Activated T-helper 17 cell treated with anti-CD3 and anti-CD28 coated beads, Interleukin-2, amount 50 U/mL, for 72 hours (primary cell): ENCODE results near the gene PFDN5. TPM values are rescaled to one million over a fixed set of nuclear protein-coding genes. Genes with fewer than 3 reads are reported as not detected.
"Not testable (repeated sequence)": the region's sequence is repeated elsewhere in the genome, so short reads cannot be mapped to it uniquely, and the experiment has no call there.

ENCODE experiments used
- ATAC-seq: fragments of 150-1000 bp; cut with Tn5 transposase; replicated peaks from 2 replicates; pipeline ENCODE4 v1.10.0; 2021; ENCODE audit warnings: mild to moderate bottlenecking, moderate library complexity
- H3K27ac Mint-ChIP-seq: one replicate; pipeline ENCODE4 v1.8.0; 2022; ENCODE audit warnings: mixed read lengths
- H3K27me3 Mint-ChIP-seq: one replicate; pipeline ENCODE4 v1.8.0; 2022; ENCODE audit warnings: mixed read lengths
- H3K36me3 Mint-ChIP-seq: one replicate; pipeline ENCODE4 v1.8.0; 2022; ENCODE audit warnings: low read depth, mild to moderate bottlenecking, mixed read lengths
- H3K4me1 Mint-ChIP-seq: one replicate; pipeline ENCODE4 v1.8.0; 2022; ENCODE audit warnings: mixed read lengths
- H3K4me3 Mint-ChIP-seq: one replicate; pipeline ENCODE4 v1.8.0; 2022; ENCODE audit warnings: mild to moderate bottlenecking, mixed read lengths
- H3K9me3 Mint-ChIP-seq: one replicate; pipeline ENCODE4 v1.8.0; 2022; ENCODE audit warnings: mixed read lengths
- total RNA-seq, 2 donors: library from RNA; stranded (reverse); gene quantifications; one replicate each; pipeline ENCODE4 v1.2.3, GENCODE V29; 2022

Gene PFDN5
- total RNA-seq, 2 donors from 2014 or later, result 250 to 347 TPM

GRCh38 chr12:53328043-53328435 lies 32.7 kb downstream of the PFDN5 start:
- H3K9me3 Mint-ChIP-seq, result no peaks in the 10 kb centered on the region
- H3K36me3 Mint-ChIP-seq, result no peaks in the 10 kb centered on the region
- H3K27ac Mint-ChIP-seq, result no peak overlapping the region
- no peak for ATAC-seq
- H3K4me3 Mint-ChIP-seq, result no peak overlapping the region
- H3K27me3 Mint-ChIP-seq, result peaks cover 18% of the 10 kb centered on the region
- peaks cover 21% of the 10 kb centered on the region for H3K4me1 Mint-ChIP-seq

GRCh38 chr12:53330671-53331070 lies 35.3 kb downstream of the PFDN5 start:
- no peak for ATAC-seq
- Mint-ChIP-seq H3K4me1 (peaks cover 10% of the 10 kb centered on the region), H3K4me3 (no peak overlapping the region), H3K27me3 (peaks cover 30% of the 10 kb centered on the region), H3K27ac (peak overlapping the region; percentile 22), H3K9me3 (no peaks in the 10 kb centered on the region), H3K36me3 (no peaks in the 10 kb centered on the region)

GRCh38 chr12:53332339-53332738 lies 37.0 kb downstream of the PFDN5 start:
- not testable (repeated sequence) for H3K4me1 Mint-ChIP-seq, H3K36me3 Mint-ChIP-seq, H3K4me3 Mint-ChIP-seq, H3K9me3 Mint-ChIP-seq, ATAC-seq, H3K27ac Mint-ChIP-seq
- peaks cover 40% of the 10 kb centered on the region for H3K27me3 Mint-ChIP-seq

GRCh38 chr12:53332744-53333143 lies 37.4 kb downstream of the PFDN5 start:
- no peak overlapping the region for H3K4me3 Mint-ChIP-seq
- no peak for ATAC-seq
- no peaks in the 10 kb centered on the region for H3K9me3 Mint-ChIP-seq
- H3K27ac Mint-ChIP-seq, result no peak overlapping the region
- peaks cover 40% of the 10 kb centered on the region for H3K27me3 Mint-ChIP-seq
- H3K36me3 Mint-ChIP-seq, result no peaks in the 10 kb centered on the region
- H3K4me1 Mint-ChIP-seq, result peaks cover 8% of the 10 kb centered on the region

- peaks cover 44% of the 10 kb centered on the region for H3K27me3 Mint-ChIP-seq
- no peaks in the 10 kb centered on the region for H3K36me3 Mint-ChIP-seq
- no peak overlapping the region for H3K4me3 Mint-ChIP-seq
- H3K4me1 Mint-ChIP-seq, result peaks cover 13% of the 10 kb centered on the region
- H3K27ac Mint-ChIP-seq, result no peak overlapping the region
- H3K9me3 Mint-ChIP-seq, result no peaks in the 10 kb centered on the region
- no peak for ATAC-seq
Observed at GRCh38 chr12:53333289-53333688, 37.9 kb downstream of the PFDN5 start.

- no peak for ATAC-seq
- Mint-ChIP-seq H3K9me3 (no peaks in the 10 kb centered on the region), H3K27me3 (peaks cover 46% of the 10 kb centered on the region), H3K4me1 (peaks cover 13% of the 10 kb centered on the region), H3K27ac (no peak overlapping the region), H3K36me3 (no peaks in the 10 kb centered on the region), H3K4me3 (no peak overlapping the region)
Observed at GRCh38 chr12:53333845-53334244, 38.5 kb downstream of the PFDN5 start.

GRCh38 chr12:53334822-53335221 lies 39.5 kb downstream of the PFDN5 start:
- H3K36me3 Mint-ChIP-seq, result no peaks in the 10 kb centered on the region
- no peak for ATAC-seq
- H3K27ac Mint-ChIP-seq, result no peak overlapping the region
- H3K27me3 Mint-ChIP-seq, result peaks cover 43% of the 10 kb centered on the region
- H3K4me1 Mint-ChIP-seq, result peaks cover 13% of the 10 kb centered on the region
- no peaks in the 10 kb centered on the region for H3K9me3 Mint-ChIP-seq
- no peak overlapping the region for H3K4me3 Mint-ChIP-seq

GRCh38 chr12:53336181-53336681 lies 40.9 kb downstream of the PFDN5 start, which contains the start of gene SP7:
TSS of gene SP7 (minus strand) at chr12:53336354. CDS start at chr12:53335646, 708 bp downstream.
- no peaks in the 10 kb centered on the region for H3K36me3 Mint-ChIP-seq
- H3K27ac Mint-ChIP-seq, result no peak within 1 kb of the TSS
- H3K4me1 Mint-ChIP-seq, result peaks cover 13% of the 10 kb centered on the region
- ATAC-seq, result no peak
- peaks cover 49% of the 10 kb centered on the region for H3K27me3 Mint-ChIP-seq
- no peak within 1 kb of the TSS for H3K4me3 Mint-ChIP-seq
- H3K9me3 Mint-ChIP-seq, result no peaks in the 10 kb centered on the region

- Mint-ChIP-seq H3K27me3 (peaks cover 41% of the 10 kb centered on the region), H3K27ac (no peak overlapping the region), H3K4me3 (no peak overlapping the region), H3K36me3 (no peaks in the 10 kb centered on the region), H3K9me3 (no peaks in the 10 kb centered on the region), H3K4me1 (peaks cover 9% of the 10 kb centered on the region)
- ATAC-seq, result no peak
Observed at GRCh38 chr12:53338017-53338416, 42.7 kb downstream of the PFDN5 start.

- Mint-ChIP-seq H3K27me3 (peaks cover 38% of the 10 kb centered on the region), H3K27ac (no peak overlapping the region), H3K4me1 (peaks cover 9% of the 10 kb centered on the region), H3K4me3 (no peak overlapping the region), H3K36me3 (no peaks in the 10 kb centered on the region), H3K9me3 (no peaks in the 10 kb centered on the region)
- no peak for ATAC-seq
Observed at GRCh38 chr12:53338916-53339315, 43.6 kb downstream of the PFDN5 start.

- Mint-ChIP-seq H3K4me3 (no peak overlapping the region), H3K27me3 (peaks cover 32% of the 10 kb centered on the region), H3K36me3 (no peaks in the 10 kb centered on the region), H3K27ac (no peak overlapping the region), H3K4me1 (peaks cover 20% of the 10 kb centered on the region), H3K9me3 (no peaks in the 10 kb centered on the region)
- no peak for ATAC-seq
Observed at GRCh38 chr12:53340398-53340797, 45.1 kb downstream of the PFDN5 start.

GRCh38 chr12:53343449-53343848 lies 48.1 kb downstream of the PFDN5 start:
- Mint-ChIP-seq H3K4me3 (peak overlapping the region; percentile 92), H3K27me3 (peaks cover 9% of the 10 kb centered on the region)

GRCh38 chr12:53343969-53344368 lies 48.6 kb downstream of the PFDN5 start:
- Mint-ChIP-seq H3K27ac (no peak overlapping the region), H3K4me1 (peaks cover 11% of the 10 kb centered on the region), H3K36me3 (no peaks in the 10 kb centered on the region), H3K9me3 (no peaks in the 10 kb centered on the region), H3K27me3 (peaks cover 8% of the 10 kb centered on the region), H3K4me3 (peak overlapping the region; percentile 92)
- no peak for ATAC-seq

More at GRCh38 chr12:53343449-53343848, 48.1 kb downstream of the PFDN5 start:
- no peak for ATAC-seq
- H3K27ac Mint-ChIP-seq, result no peak overlapping the region
- H3K36me3 Mint-ChIP-seq, result no peaks in the 10 kb centered on the region
- H3K4me1 Mint-ChIP-seq, result peaks cover 11% of the 10 kb centered on the region
- no peaks in the 10 kb centered on the region for H3K9me3 Mint-ChIP-seq

GRCh38 chr12:53344487-53344823 lies 49.1 kb downstream of the PFDN5 start:
- Mint-ChIP-seq H3K36me3 (no peaks in the 10 kb centered on the region), H3K4me3 (peak overlapping the region; percentile 92), H3K9me3 (no peaks in the 10 kb centered on the region), H3K4me1 (peaks cover 11% of the 10 kb centered on the region), H3K27ac (no peak overlapping the region), H3K27me3 (peaks cover 8% of the 10 kb centered on the region)
- peak; percentile 3 for ATAC-seq

GRCh38 chr12:53344824-53345485 lies 49.6 kb downstream of the PFDN5 start:
- Mint-ChIP-seq H3K9me3 (no peaks in the 10 kb centered on the region), H3K4me1 (peaks cover 11% of the 10 kb centered on the region), H3K27ac (peak overlapping the region; percentile 93), H3K4me3 (peak overlapping the region; percentile 92), H3K36me3 (no peaks in the 10 kb centered on the region), H3K27me3 (peaks cover 5% of the 10 kb centered on the region)
- peak; percentile 90 for ATAC-seq
